K562 (cell line): ENCODE measurements around the gene DBNDD2. TPM values are rescaled to one million over a fixed set of nuclear protein-coding genes. Genes with fewer than 3 reads are reported as not detected.

Source experiments
- ARID1B ChIP-seq: fragments of 450-650 bp; IDR thresholded peaks from 2 replicates; pipeline ENCODE4 v1.6.1; 2016; ENCODE audit warnings: antibody characterized with exemption, mild to moderate bottlenecking, inconsistent platforms
- BMI1 ChIP-seq: fragments of 150-350 bp; IDR thresholded peaks from 2 replicates; pipeline ENCODE4 v1.6.1; 2014; ENCODE audit warnings: low read length
- BRD9 ChIP-seq: fragments of 450-650 bp; IDR thresholded peaks from 2 replicates; pipeline ENCODE4 v1.6.1; 2018; ENCODE audit warnings: low read depth; ENCODE audit not compliant: partially characterized antibody
- CBX2 ChIP-seq: fragments of 200-600 bp; sonication (generic); IDR thresholded peaks from one replicate; pipeline ENCODE4 v1.6.1; 2012; ENCODE audit warnings: mild to moderate bottlenecking, low read length, inconsistent platforms; ENCODE audit not compliant: insufficient read depth, poor library complexity, severe bottlenecking
- CCAR2 ChIP-seq: fragments of 200-400 bp; formaldehyde crosslinking; IDR thresholded peaks from 2 replicates; pipeline ENCODE4 v1.6.1; 2017; ENCODE audit warnings: mild to moderate bottlenecking, low read depth, low read length
- ESRRB ChIP-seq: fragments of 250-450 bp; sonication (Bioruptor Pico); IDR thresholded peaks from 2 replicates; pipeline ENCODE4 v1.5.0; 2020; ENCODE audit warnings: mild to moderate bottlenecking, moderate library complexity, borderline replicate concordance
- FIP1L1 ChIP-seq: fragments of 200-400 bp; formaldehyde crosslinking; IDR thresholded peaks from 2 replicates; pipeline ENCODE4 v1.6.1; 2018; ENCODE audit warnings: mild to moderate bottlenecking, low read depth, low read length; ENCODE audit not compliant: poor library complexity, severe bottlenecking
- FOXP4 ChIP-seq: sonication (generic); formaldehyde crosslinking; IDR thresholded peaks from 2 replicates; pipeline ENCODE4 v1.8.0; 2022; ENCODE audit warnings: mild to moderate bottlenecking, missing genetic modification reagents, borderline replicate concordance
- JUN ChIP-seq, 2 experiments: sonication (generic) in 1 of 2; formaldehyde crosslinking in 1 of 2; IDR thresholded peaks; 2 replicates each; pipeline versions ENCODE4 v1.6.1 to v1.8.0; 2012 to 2022; ENCODE audit warnings: borderline replicate concordance in 2 of 2, mild to moderate bottlenecking in 2 of 2, improper control_type of control experiment in 1 of 2, low read depth in 1 of 2, low read length in 1 of 2, missing genetic modification reagents in 1 of 2
- KAT2B ChIP-seq: IDR thresholded peaks from one replicate; pipeline ENCODE4 v1.6.1; 2012; ENCODE audit warnings: low read depth, mild to moderate bottlenecking, control low read depth, inconsistent platforms, low read length, moderate library complexity
- MYNN ChIP-seq, 2 experiments: sonication (generic); formaldehyde crosslinking in 1 of 2; IDR thresholded peaks; 2 replicates each; pipeline versions ENCODE4 v1.5.0 to v1.6.1; 2016 to 2020; ENCODE audit warnings: antibody characterized with exemption in 1 of 2, missing genetic modification reagents in 1 of 2
- PHF8 ChIP-seq: fragments of 200-600 bp; sonication (generic); IDR thresholded peaks from 2 replicates; pipeline ENCODE4 v1.6.1; 2012; ENCODE audit warnings: mixed run types, mild to moderate bottlenecking, inconsistent platforms, low read length, moderate library complexity, borderline replicate concordance
- POU5F1 ChIP-seq: fragments of 150-350 bp; IDR thresholded peaks from 2 replicates; pipeline ENCODE4 v1.6.1; 2014; ENCODE audit warnings: borderline replicate concordance, low read length, low read depth, mild to moderate bottlenecking; ENCODE audit not compliant: partially characterized antibody
- PURB ChIP-seq: sonication (generic); formaldehyde crosslinking; IDR thresholded peaks from 2 replicates; pipeline ENCODE4 v1.9.0; 2021; ENCODE audit warnings: low read depth, mild to moderate bottlenecking, missing genetic modification reagents
- SMC3 ChIP-seq: conservative IDR thresholded peaks from 2 replicates; pipeline ENCODE4 v1.6.1; 2011; ENCODE audit warnings: low read depth, low read length, improper control_type of control experiment; ENCODE audit not compliant: insufficient read depth
- SP2 ChIP-seq: IDR thresholded peaks from 2 replicates; pipeline ENCODE4 v1.6.1; 2011; ENCODE audit warnings: mild to moderate bottlenecking, low read depth, low read length, moderate library complexity; ENCODE audit not compliant: poor library complexity, severe bottlenecking; ENCODE audit errors: extremely low read depth
- SRSF9 ChIP-seq: fragments of 200-400 bp; formaldehyde crosslinking; IDR thresholded peaks from 2 replicates; pipeline ENCODE4 v1.6.1; 2017; ENCODE audit warnings: low read depth, low read length, borderline replicate concordance
- STAG1 ChIP-seq: sonication (generic); formaldehyde crosslinking; IDR thresholded peaks from 2 replicates; pipeline ENCODE4 v1.5.0; 2020; ENCODE audit warnings: missing genetic modification reagents, borderline replicate concordance
- ZNF133 ChIP-seq: fragments of 250-450 bp; sonication (Bioruptor Pico); IDR thresholded peaks from 2 replicates; pipeline ENCODE4 v1.4.0; 2020; ENCODE audit warnings: mild to moderate bottlenecking
- ZNF165 ChIP-seq: fragments of 250-450 bp; sonication (Bioruptor Pico); IDR thresholded peaks from 2 replicates; pipeline ENCODE4 v1.4.0; 2020; ENCODE audit warnings: borderline replicate concordance
- ZNF354B ChIP-seq: fragments of 250-450 bp; sonication (Bioruptor Pico); IDR thresholded peaks from 2 replicates; pipeline ENCODE4 v1.4.0; 2020
- ZNF384 ChIP-seq: IDR thresholded peaks from 2 replicates; pipeline ENCODE4 v1.6.1; 2012; ENCODE audit warnings: low read depth, low read length, improper control_type of control experiment
- ZNF551 ChIP-seq: fragments of 250-450 bp; sonication (Bioruptor Pico); IDR thresholded peaks from 2 replicates; pipeline ENCODE4 v1.5.0; 2021; ENCODE audit warnings: mild to moderate bottlenecking, moderate library complexity
- polyA plus RNA-seq, 8 experiments: library from polyadenylated mRNA; depleted of rRNA in 4 of 8; stranded (reverse) in 5 of 8; unstranded in 3 of 8; fragments of >200 nt; fragmentation: Nextera tagmentation in 2 of 8; fragmentation: Illumina TruSeq in 1 of 8; extraction: Ambion mirVana in 2 of 8; extraction: Trizol in 1 of 8; gene quantifications; 2 replicates each; pipeline versions ENCODE4 v1.2.1 to v1.2.3, GENCODE V29; 2011 to 2014; ENCODE audit warnings: inconsistent platforms in 1 of 8, missing spikeins in 1 of 8
- total RNA-seq, 7 experiments: library from RNA; depleted of rRNA in 6 of 7; stranded (reverse); fragments of >200 nt in 6 of 7; fragmentation: Illumina TruSeq in 2 of 7; extraction: Trizol in 2 of 7; gene quantifications; 2 replicates each; pipeline versions ENCODE4 v1.2.1 to v1.2.3, GENCODE V29; 2011 to 2021; ENCODE audit warnings: low replicate concordance in 1 of 7
- TF ChIP-seq, protein P1 (sequence below): sonication (generic); formaldehyde crosslinking; IDR thresholded peaks from 2 replicates; pipeline ENCODE4 v1.4.0; 2020; ENCODE audit warnings: mild to moderate bottlenecking, missing genetic modification reagents

The DBNDD2 gene
- total and polyA plus RNA-seq, 9 of the 15 experiments (the other 6 are each of a cell fraction or from before 2014, with no cell fraction given) = 12.8 to 64.0 (median 35.8) TPM

DNA sequence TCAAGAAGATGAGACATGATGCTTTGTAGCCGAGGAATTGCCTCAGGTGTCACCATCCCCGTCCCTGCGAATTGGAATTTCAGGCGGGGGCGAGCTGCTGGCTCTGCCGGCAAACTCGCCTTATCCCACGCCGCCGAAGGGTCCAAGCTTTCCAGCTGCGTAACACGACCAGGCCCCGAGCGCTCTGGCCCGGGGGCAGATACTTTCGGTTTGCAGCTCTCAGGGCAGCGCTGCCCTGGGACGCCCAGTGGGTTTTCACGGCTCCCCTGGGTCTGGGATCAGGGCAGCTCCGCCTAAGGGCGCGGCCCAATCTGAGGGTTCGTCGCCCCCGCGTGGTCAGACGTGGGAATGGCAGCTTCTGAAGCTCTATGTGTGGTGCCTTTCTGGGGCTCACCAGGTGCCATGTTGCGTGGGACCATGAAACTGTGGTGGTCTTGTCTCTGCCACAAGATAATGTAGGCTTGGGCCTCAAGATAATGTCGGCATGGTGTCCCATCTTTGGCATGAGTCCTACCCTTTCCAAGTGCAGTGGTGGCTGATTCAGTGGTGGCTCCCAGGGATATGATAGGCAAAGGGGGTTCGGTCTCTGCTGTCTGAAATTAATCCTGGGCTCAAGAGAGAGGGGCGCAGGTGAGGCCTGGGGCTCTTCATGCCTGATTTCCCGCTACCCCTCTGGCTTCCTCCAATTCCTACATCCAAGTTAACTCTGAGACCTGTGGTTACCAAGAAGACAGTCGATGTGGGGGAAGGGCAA is 28.8 kb downstream of the DBNDD2 start (continued):
- TF ChIP-seq BRD9 (peak; percentile 45), SP2 (no peak), SRSF9 (no peak), MYNN (IDR thresholded peaks at IDR 0.05) (0 out of 2 replicates have a peak, but pooled peaks have one; percentile 36), MYNN (CRISPR knock-in tag; IDR thresholded peaks at IDR 0.05) (no peak), CBX2 (no peak), CCAR2 (no peak), ZNF165 (CRISPR knock-in tag) (no peak), PHF8 (peak; percentile 26; the same call in 1 of the 2 replicates), BMI1 (no peak), FIP1L1 (no peak), PURB (CRISPR knock-in tag) (no peak), JUN (IDR thresholded peaks at IDR 0.05; ENCODE audit: borderline replicate concordance, low read depth, low read length) (0 out of 2 replicates have a peak, but pooled peaks have one; percentile 59), JUN (CRISPR knock-in tag; IDR thresholded peaks at IDR 0.05; ENCODE audit: borderline replicate concordance) (no peak), ZNF551 (CRISPR knock-in tag) (no peak), ZNF384 (0 out of 2 replicates have a peak, but pooled peaks have one; percentile 12), ESRRB (no peak), STAG1 (CRISPR knock-in tag) (peak; percentile 87), ZNF133 (CRISPR knock-in tag) (no peak), SMC3 (peak; percentile 94), KAT2B (no peak), FOXP4 (no peak), POU5F1 (no peak), ZNF354B (CRISPR knock-in tag) (no peak), ARID1B (no peak)
- TF ChIP-seq, protein P1, sequence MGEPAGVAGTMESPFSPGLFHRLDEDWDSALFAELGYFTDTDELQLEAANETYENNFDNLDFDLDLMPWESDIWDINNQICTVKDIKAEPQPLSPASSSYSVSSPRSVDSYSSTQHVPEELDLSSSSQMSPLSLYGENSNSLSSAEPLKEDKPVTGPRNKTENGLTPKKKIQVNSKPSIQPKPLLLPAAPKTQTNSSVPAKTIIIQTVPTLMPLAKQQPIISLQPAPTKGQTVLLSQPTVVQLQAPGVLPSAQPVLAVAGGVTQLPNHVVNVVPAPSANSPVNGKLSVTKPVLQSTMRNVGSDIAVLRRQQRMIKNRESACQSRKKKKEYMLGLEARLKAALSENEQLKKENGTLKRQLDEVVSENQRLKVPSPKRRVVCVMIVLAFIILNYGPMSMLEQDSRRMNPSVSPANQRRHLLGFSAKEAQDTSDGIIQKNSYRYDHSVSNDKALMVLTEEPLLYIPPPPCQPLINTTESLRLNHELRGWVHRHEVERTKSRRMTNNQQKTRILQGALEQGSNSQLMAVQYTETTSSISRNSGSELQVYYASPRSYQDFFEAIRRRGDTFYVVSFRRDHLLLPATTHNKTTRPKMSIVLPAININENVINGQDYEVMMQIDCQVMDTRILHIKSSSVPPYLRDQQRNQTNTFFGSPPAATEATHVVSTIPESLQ (CRISPR knock-in tag) = no peak
